Spleen (tissue), 11 donors: ENCODE data around the gene PLAC8. TPM values are rescaled to one million over a fixed set of nuclear protein-coding genes. Genes with fewer than 3 reads are reported as not detected.

ENCODE experiments used
- DNase-seq: peaks from one replicate; pipeline ENCODE4 v3.0.0-alpha.2; 2020
- H3K27ac ChIP-seq, 8 donors: fragments of 200-600 bp; sonication (generic) in 7 of 8; 1 replicate in 4 of 8; 2 replicates in 4 of 8; pipeline versions ENCODE4 v1.5.0 to v1.8.0; 2016 to 2021; ENCODE audit warnings: inconsistent platforms in 4 of 8, mild to moderate bottlenecking in 4 of 8, moderate library complexity in 1 of 8
- H3K27me3 ChIP-seq, 7 donors: fragments of 200-600 bp; sonication (generic) in 6 of 7; replicated peaks in 1 of 7; 1 replicate in 4 of 7; 2 replicates in 3 of 7; pipeline versions ENCODE4 v1.5.0 to v1.8.0; 2016 to 2021; ENCODE audit warnings: inconsistent platforms in 3 of 7, mild to moderate bottlenecking in 1 of 7
- H3K36me3 ChIP-seq, 6 donors: fragments of 200-600 bp; sonication (generic) in 5 of 6; 1 replicate in 4 of 6; 2 replicates in 2 of 6; pipeline versions ENCODE4 v1.5.0 to v1.8.0; 2016 to 2021; ENCODE audit warnings: inconsistent platforms in 2 of 6
- H3K4me1 ChIP-seq, 6 donors: fragments of 200-600 bp; sonication (generic) in 5 of 6; 1 replicate in 3 of 6; 2 replicates in 3 of 6; pipeline versions ENCODE4 v1.5.0 to v1.8.0; 2016 to 2021; ENCODE audit warnings: inconsistent platforms in 3 of 6
- H3K4me3 ChIP-seq, 8 donors: fragments of 200-600 bp; sonication (generic) in 7 of 8; 1 replicate in 4 of 8; 2 replicates in 4 of 8; pipeline versions ENCODE4 v1.5.0 to v1.8.0; 2016 to 2021; ENCODE audit warnings: inconsistent platforms in 4 of 8, mild to moderate bottlenecking in 4 of 8, moderate library complexity in 2 of 8
- H3K9me3 ChIP-seq, 8 donors: fragments of 200-600 bp; sonication (generic) in 7 of 8; 1 replicate in 4 of 8; 2 replicates in 4 of 8; pipeline versions ENCODE4 v1.5.0 to v1.8.0; 2016 to 2021; ENCODE audit warnings: inconsistent platforms in 4 of 8
- POLR2A ChIP-seq, 3 donors: fragments of 450-650 bp; IDR thresholded peaks; one replicate each; pipeline ENCODE4 v1.5.1; 2017; ENCODE audit warnings: antibody characterized with exemption in 3 of 3, mild to moderate bottlenecking in 1 of 3
- POLR2AphosphoS5 ChIP-seq, 3 donors: sonication (generic); formaldehyde crosslinking; IDR thresholded peaks; one replicate each; pipeline ENCODE4 v1.5.1; 2017; ENCODE audit warnings: antibody characterized with exemption in 3 of 3
- WGBS, 5 donors: extraction: QIAGEN DNeasy Blood & Tissue Kit in 3 of 5; methylation state at CpG; one replicate each; pipeline versions ENCODE4 v1.1.5 to v1.1.7; 2013 to 2018; 5-methylcytosine and 5-hydroxymethylcytosine counted together
- intact Hi-C: fragments of 100-400 bp; cut with DNase I; formaldehyde crosslinking; loops from one replicate; pipeline ENCODE4 v1.15.0; 2023; ENCODE audit warnings: low total_unique reads
- polyA plus RNA-seq, 3 donors: library from polyadenylated mRNA; stranded (reverse); fragments of 200-250 nt; gene quantifications; one replicate each; pipeline ENCODE4 v1.2.1, GENCODE V29; 2013
- total RNA-seq, 7 donors: library from RNA; depleted of rRNA in 3 of 7; stranded (reverse); fragments of >200 nt in 3 of 7; fragmentation: NEBNext Ultra II Directional in 4 of 7; extraction: Animal tissue kit (Norgen Biotek cat#: 25700) in 4 of 7; gene quantifications; one replicate each; pipeline versions ENCODE4 v1.1.0 to v1.2.1, GENCODE V29; 2016 to 2021
- TF ChIP-seq, protein P1 (sequence below), 11 experiments: fragments of 200-600 bp in 7 of 11; fragments of 450-650 bp in 4 of 11; sonication (generic) in 4 of 11; IDR thresholded peaks in 8 of 11; conservative IDR thresholded peaks in 3 of 11; 1 replicate in 7 of 11; 2 replicates in 4 of 11; pipeline versions ENCODE4 v1.4.0 to v1.8.0; 2016 to 2021; ENCODE audit warnings: antibody characterized with exemption in 11 of 11, inconsistent platforms in 4 of 11, mild to moderate bottlenecking in 1 of 11
- donor health status: healthy with polysubstance abuse.
- donor health status: DM: no; HTN: no; CAD: no; lungs with moderate emphysema.
- donor health status: DM: no; HTN: no; CAD: no.
- donor health status: Bipolar disorder and iron deficiency.
- donor health status: healthy.
- donor health status: DM: no; HTN: no; CAD: no.
- donor health status: DM: yes; HTN: yes; CAD: no.

PLAC8 gene
- total and polyA plus RNA-seq, 10 donors: 156 to 341 (median 236) TPM

DNA sequence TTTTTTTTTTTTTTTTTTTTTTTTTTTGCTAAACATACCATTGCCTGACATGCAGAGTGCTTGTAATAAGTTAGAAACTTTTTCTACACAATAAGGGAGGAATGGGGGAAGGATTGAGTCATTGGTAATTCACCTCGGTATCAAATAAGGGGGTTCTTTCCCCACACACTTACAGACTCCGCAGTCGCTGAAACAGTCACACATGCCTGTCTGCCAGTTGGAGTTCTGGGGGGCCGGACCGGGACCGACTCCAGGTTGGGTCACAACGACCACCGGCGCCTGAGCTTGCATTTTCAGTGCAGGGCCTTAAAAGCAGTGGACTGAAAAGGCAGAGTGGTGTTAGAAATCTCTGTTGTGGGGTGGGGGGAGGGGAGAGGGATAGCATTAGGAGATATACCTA is 6.9 kb downstream of the PLAC8 start:
- peak overlapping the region in 3 of 8 donors; percentile 62 to 84 (median 64) for H3K4me3 ChIP-seq
- H3K36me3 ChIP-seq: peaks cover 0 to 57% (median 37%) of the 10 kb centered on the region in 6 donors
- 61 to 77% (median 75%) methylated on average over 9 of the region's 9 CpGs for WGBS, 5 donors
- H3K27me3 ChIP-seq: no peaks in the 10 kb centered on the region
- H3K9me3 ChIP-seq: no peaks in the 10 kb centered on the region
- DNase-seq: no peak
- peaks cover 2 to 92% (median 42%) of the 10 kb centered on the region in 6 donors for H3K4me1 ChIP-seq
- intact Hi-C loops: no loop called here
- TF ChIP-seq POLR2AphosphoS5 (IDR thresholded peaks at IDR 0.05): no peak
- peak overlapping the region in 5 of 8 donors; percentile 94 to 97 (median 94) for H3K27ac ChIP-seq

DNA sequence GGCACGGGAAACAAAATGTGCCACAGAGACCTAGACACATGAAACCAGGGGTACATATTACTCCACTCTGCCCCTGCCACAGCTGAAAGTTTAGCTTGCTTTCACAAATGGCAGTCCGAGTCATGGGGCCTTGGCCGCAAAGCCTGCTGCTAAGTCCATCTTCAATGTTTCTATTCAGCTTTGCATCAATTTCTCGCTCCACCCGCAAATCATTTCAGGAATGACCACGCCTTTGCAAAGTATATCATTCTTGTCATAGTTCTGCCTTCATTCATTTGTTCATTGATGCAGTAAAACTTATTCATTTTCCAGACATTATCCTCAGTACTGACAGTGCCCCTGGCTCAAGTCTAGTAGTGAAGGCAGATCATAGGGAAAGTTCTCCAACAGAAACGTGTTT is 9.5 kb downstream of the PLAC8 start:
- no peak for TF ChIP-seq POLR2AphosphoS5 (IDR thresholded peaks at IDR 0.05)
- H3K4me1 ChIP-seq: peaks cover 2 to 93% (median 36%) of the 10 kb centered on the region in 6 donors
- 89 to 94% (median 93%) methylated on average over 7 of the region's 7 CpGs for WGBS, 5 donors
- no peak overlapping the region for H3K4me3 ChIP-seq
- peaks cover 0 to 84% (median 59%) of the 10 kb centered on the region in 6 donors for H3K36me3 ChIP-seq
- DNase-seq: no peak
- H3K27ac ChIP-seq: peak overlapping the region in 1 of 8 donors; percentile 45
- H3K27me3 ChIP-seq: no peaks in the 10 kb centered on the region
- H3K9me3 ChIP-seq: no peaks in the 10 kb centered on the region
- intact Hi-C loops: no loop called here

DNA sequence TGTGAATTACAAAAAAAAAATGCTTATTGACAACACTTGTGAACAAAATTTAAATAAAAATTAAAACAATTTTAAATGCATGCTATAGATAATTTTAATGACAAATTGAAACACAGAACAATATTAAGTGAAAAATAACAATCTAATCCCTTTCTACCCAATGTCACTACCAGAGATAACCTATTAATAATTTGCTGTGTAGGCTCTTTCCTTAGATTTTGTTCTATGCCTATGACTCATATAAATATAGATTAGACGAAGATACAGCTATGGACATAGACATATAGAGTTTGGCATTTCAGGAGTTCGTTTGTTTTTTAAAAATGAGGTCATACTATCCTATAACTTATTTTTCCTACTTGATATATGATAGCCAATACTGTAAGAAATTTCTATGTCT is 18.1 kb downstream of the PLAC8 start:
- 77 to 84% (median 81%) methylated on average over 2 of the region's 2 CpGs for WGBS, 5 donors
- Histone ChIP-seq H3K9me3 (no peaks in the 10 kb centered on the region), H3K27me3 (no peaks in the 10 kb centered on the region), H3K27ac (no peak overlapping the region), H3K4me1 (peaks cover 0 to 61% (median 3%) of the 10 kb centered on the region in 6 donors), H3K4me3 (no peak overlapping the region), H3K36me3 (peaks cover 2 to 100% (median 70%) of the 10 kb centered on the region in 6 donors)
- TF ChIP-seq, protein P1, sequence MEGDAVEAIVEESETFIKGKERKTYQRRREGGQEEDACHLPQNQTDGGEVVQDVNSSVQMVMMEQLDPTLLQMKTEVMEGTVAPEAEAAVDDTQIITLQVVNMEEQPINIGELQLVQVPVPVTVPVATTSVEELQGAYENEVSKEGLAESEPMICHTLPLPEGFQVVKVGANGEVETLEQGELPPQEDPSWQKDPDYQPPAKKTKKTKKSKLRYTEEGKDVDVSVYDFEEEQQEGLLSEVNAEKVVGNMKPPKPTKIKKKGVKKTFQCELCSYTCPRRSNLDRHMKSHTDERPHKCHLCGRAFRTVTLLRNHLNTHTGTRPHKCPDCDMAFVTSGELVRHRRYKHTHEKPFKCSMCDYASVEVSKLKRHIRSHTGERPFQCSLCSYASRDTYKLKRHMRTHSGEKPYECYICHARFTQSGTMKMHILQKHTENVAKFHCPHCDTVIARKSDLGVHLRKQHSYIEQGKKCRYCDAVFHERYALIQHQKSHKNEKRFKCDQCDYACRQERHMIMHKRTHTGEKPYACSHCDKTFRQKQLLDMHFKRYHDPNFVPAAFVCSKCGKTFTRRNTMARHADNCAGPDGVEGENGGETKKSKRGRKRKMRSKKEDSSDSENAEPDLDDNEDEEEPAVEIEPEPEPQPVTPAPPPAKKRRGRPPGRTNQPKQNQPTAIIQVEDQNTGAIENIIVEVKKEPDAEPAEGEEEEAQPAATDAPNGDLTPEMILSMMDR (IDR thresholded peaks at IDR 0.05 in 8 of 11, conservative IDR thresholded peaks at IDR 0.05 in 3 of 11): no peak
- no peak for TF ChIP-seq POLR2A (IDR thresholded peaks at IDR 0.05)
- intact Hi-C loops: no loop called here
- no peak for DNase-seq

DNA sequence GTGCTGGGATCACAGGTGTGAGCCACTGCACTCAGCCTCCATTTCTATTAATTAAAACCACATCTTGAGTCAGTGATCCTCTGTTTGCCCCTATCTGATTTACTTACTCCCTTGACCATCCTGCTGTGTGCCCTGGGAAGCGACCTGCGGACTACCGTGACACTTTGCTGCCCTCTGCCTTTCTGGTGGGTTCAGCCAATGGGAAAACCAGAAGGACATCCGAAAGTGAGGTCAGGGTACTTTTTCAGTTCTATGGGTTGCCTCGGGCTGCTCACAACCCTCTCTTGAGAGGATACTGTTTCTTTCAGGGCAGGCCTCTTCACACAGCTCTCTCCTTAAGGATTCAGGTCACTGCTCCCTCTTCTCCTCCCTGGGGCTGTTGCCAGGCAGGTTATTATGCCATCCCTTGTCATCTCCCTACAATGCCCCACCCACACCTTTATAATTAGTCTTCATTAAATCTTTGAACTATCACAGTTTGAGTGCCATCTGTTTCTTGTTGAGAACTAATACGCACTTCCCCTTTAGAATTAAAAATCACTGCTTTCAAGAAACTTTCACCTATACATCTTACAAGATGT is 21.4 kb downstream of the PLAC8 start:
- H3K27me3 ChIP-seq: no peaks in the 10 kb centered on the region
- H3K4me1 ChIP-seq: peaks cover 0 to 41% (median 0%) of the 10 kb centered on the region in 6 donors
- H3K27ac ChIP-seq: peak overlapping the region in 2 of 8 donors; percentile 15 to 21
- TF ChIP-seq POLR2A (IDR thresholded peaks at IDR 0.05): no peak
- TF ChIP-seq POLR2AphosphoS5 (IDR thresholded peaks at IDR 0.05): peak in 1 of 3 donors; percentile 36
- whole genome bisulfite sequencing, 5 donors: 75 to 88% (median 85%) methylated on average over 6 of the region's 6 CpGs
- H3K9me3 ChIP-seq: no peaks in the 10 kb centered on the region
- H3K4me3 ChIP-seq: no peak overlapping the region
- DNase-seq: no peak
- peaks cover 2 to 100% (median 64%) of the 10 kb centered on the region in 6 donors for H3K36me3 ChIP-seq
- intact Hi-C loops: no loop called here

GRCh38 chr4:83089410-83090157 is 24.9 kb downstream of the PLAC8 start:
- TF ChIP-seq, protein P1 (IDR thresholded peaks at IDR 0.05 in 8 of 11, conservative IDR thresholded peaks at IDR 0.05 in 3 of 11): no peak
- no peak for TF ChIP-seq POLR2AphosphoS5 (IDR thresholded peaks at IDR 0.05)
- intact Hi-C loops: no loop called here
- 76 to 89% (median 81%) methylated on average over 2 of the region's 2 CpGs for WGBS, 5 donors
- no peak for DNase-seq
- Histone ChIP-seq H3K4me1 (peaks cover 0 to 26% (median 7%) of the 10 kb centered on the region in 6 donors), H3K4me3 (no peak overlapping the region), H3K9me3 (no peaks in the 10 kb centered on the region), H3K27me3 (no peaks in the 10 kb centered on the region), H3K27ac (peak overlapping the region in 1 of 8 donors; percentile 25), H3K36me3 (peaks cover 0 to 99% (median 46%) of the 10 kb centered on the region in 6 donors)
